Measurements from ENCODE around the gene BLOC1S4.
A peak's percentile ranks its signal among the peaks of the same experiment; 100 is the strongest.

The BLOC1S4 gene

DNA sequence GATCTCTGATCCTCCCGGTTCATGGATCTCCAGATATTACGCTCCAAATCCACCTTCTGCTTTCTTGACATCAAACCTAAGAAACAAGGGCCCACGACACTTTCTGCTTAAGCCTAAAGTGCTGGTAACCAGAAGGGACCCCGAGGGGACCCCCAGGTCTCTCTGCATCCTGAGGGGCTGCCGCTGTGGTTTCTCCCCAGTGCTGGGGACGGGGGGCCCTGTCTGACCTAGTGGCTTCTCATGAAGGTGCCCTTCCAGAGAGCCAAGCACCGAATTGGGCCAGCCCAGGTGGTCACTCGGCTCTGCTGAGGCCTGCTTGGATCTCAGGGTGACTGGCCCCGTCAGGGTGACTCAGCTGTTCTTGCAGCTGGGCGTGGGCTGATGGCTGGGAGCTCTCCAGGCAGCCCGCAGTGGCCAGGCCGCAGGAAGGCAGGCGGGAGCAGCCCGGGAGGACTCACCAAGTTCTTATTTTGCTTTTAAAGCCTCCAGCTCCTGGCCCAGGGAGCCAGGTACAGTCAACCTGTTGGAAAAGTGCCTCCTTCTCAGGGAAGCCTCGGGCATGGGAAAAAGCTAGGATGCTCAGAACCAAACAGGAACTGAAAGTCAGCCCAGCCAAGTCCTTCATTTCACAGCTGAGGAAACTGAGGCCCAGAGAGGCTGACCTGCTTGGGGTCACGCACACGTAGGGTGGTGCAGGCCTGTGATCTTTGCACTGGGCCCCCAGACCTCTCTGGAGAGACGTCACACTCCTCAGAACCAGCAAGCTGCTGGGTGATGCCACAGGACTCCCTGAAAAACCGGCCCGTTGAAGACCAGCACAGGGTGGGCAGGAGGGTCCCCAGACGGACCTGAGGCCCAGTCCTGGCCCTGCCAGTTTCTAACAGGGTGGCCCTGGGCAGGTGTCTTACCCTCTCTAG is 16.7 kb downstream of the BLOC1S4 start:
- Mint-ChIP-seq H3K27me3 (ENCODE audit: low read depth) (peaks cover 3% of the 10 kb centered on the region), H3K9me3 (no peaks in the 10 kb centered on the region), H3K4me1 (ENCODE audit: low read depth) (peaks cover 7% of the 10 kb centered on the region), H3K27ac (no peak overlapping the region), H3K4me3 (no peak overlapping the region), H3K36me3 (ENCODE audit: low read depth) (no peaks in the 10 kb centered on the region)

GRCh38 chr4:6733358-6734164 is 17.6 kb downstream of the BLOC1S4 start:
- H3K9me3 Mint-ChIP-seq: no peaks in the 10 kb centered on the region
- peaks cover 3% of the 10 kb centered on the region for H3K4me1 Mint-ChIP-seq (ENCODE audit: low read depth)
- H3K27ac Mint-ChIP-seq: no peak overlapping the region
- no peak overlapping the region for H3K4me3 Mint-ChIP-seq
- H3K27me3 Mint-ChIP-seq (ENCODE audit: low read depth): peaks cover 3% of the 10 kb centered on the region
- no peaks in the 10 kb centered on the region for H3K36me3 Mint-ChIP-seq (ENCODE audit: low read depth)

DNA sequence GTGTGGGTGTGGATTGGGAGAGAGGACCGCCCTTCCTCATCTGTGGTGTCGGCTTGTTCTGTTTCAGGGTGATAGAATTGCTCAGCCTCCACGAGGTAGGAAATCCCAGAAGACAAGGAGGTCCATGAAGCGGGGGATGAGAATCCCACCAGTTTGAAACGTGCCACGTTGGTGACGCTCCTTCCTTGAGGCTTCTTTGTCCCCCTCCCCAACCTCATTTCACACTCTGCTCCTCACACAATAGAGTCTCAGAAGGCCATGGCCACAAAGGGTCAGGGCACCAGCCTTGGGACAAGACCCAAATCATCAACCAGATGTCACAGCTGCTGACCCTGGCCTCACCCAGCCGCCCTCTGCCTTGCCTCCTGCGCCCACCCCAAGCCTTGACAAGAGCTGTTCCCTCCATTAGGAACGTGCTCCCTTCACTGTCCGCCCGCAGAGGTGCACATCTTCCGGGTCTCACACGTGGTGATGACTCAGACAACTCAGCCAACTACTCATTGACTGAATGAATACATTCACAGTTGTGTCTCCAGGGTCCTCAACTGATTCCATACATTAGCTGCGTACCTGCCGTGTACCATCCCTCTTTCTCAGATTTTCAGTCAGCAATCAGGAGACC is 18.3 kb downstream of the BLOC1S4 start:
- Mint-ChIP-seq H3K27me3 (ENCODE audit: low read depth) (peaks cover 3% of the 10 kb centered on the region), H3K27ac (no peak overlapping the region), H3K4me1 (ENCODE audit: low read depth) (peaks cover 2% of the 10 kb centered on the region), H3K4me3 (no peak overlapping the region), H3K9me3 (no peaks in the 10 kb centered on the region), H3K36me3 (ENCODE audit: low read depth) (no peaks in the 10 kb centered on the region)

DNA sequence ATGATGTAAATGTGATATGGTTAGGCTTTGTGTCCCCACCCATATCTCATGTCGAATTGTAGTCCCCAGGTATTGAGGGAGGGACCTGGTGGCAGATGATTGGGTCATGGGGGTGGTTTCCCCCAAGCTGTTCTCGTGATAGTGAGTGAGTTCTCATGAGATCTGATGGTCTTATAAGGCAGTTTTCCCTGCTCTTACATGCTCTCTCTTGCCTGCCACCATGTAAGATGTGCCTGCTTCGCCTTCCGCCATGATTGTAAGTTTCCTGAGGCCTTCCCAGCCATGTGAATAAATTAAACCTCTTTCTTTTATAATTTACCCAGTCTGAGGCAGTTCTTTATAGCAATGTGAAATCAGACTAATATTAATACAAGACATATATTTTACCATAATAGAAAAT is 23.9 kb downstream of the BLOC1S4 start:
- H3K36me3 Mint-ChIP-seq (ENCODE audit: low read depth): no peaks in the 10 kb centered on the region
- H3K27me3 Mint-ChIP-seq (ENCODE audit: low read depth): peaks cover 10% of the 10 kb centered on the region
- H3K27ac Mint-ChIP-seq: no peak overlapping the region
- H3K9me3 Mint-ChIP-seq: no peaks in the 10 kb centered on the region
- no peak overlapping the region for H3K4me3 Mint-ChIP-seq
- H3K4me1 Mint-ChIP-seq (ENCODE audit: low read depth): no peaks in the 10 kb centered on the region

DNA sequence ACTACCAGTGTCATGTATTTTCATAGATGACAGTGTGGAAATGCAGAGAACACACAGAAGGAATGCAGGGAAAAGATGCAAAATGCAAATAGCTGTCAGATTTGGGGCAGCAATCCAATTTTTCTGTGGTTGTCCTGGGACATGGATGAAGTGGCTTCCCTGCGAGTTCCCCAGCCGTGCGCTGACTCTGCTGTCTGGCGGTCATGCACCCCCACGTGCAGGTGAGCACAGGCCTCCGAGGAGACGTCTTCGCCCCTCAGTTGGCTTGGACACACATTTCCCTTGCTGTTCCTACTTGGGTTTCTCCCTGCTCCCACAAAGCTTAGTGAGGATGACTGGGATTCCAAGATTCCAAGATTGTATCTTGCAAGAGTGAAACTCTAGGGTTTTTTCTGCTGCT is 24.4 kb downstream of the BLOC1S4 start:
- no peaks in the 10 kb centered on the region for H3K36me3 Mint-ChIP-seq (ENCODE audit: low read depth)
- H3K4me3 Mint-ChIP-seq: no peak overlapping the region
- no peak overlapping the region for H3K27ac Mint-ChIP-seq
- H3K27me3 Mint-ChIP-seq (ENCODE audit: low read depth): peaks cover 10% of the 10 kb centered on the region
- H3K4me1 Mint-ChIP-seq (ENCODE audit: low read depth): no peaks in the 10 kb centered on the region
- H3K9me3 Mint-ChIP-seq: no peaks in the 10 kb centered on the region

DNA sequence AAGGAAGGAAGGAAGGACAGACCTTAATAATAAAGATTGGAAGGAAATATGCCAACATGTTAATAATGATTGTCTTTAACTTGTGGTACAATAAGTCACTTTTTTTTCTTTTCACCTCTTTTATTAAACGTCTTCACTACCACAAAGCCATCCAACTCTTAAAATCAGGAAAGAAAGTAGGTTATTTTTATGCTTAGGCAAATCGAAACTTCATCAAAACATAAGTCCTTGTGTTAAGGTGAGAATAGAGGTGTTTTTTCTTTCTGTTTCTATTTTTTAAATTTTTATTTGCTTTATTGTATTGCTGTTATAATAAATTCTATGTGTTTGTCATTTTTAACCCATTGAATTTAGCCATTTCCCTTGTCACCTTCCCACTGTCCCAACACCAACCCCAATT is 26.5 kb downstream of the BLOC1S4 start:
- Mint-ChIP-seq H3K27me3 (ENCODE audit: low read depth) (peaks cover 12% of the 10 kb centered on the region), H3K36me3 (ENCODE audit: low read depth) (no peaks in the 10 kb centered on the region), H3K4me3 (no peak overlapping the region), H3K4me1 (ENCODE audit: low read depth) (no peaks in the 10 kb centered on the region), H3K9me3 (no peaks in the 10 kb centered on the region), H3K27ac (no peak overlapping the region)

- no peak overlapping the region for H3K27ac Mint-ChIP-seq
Measured at GRCh38 chr4:6742989-6743388, 27.0 kb downstream of the BLOC1S4 start.

GRCh38 chr4:6746721-6747293 is 30.8 kb downstream of the BLOC1S4 start:
- Mint-ChIP-seq H3K36me3 (ENCODE audit: low read depth) (no peaks in the 10 kb centered on the region), H3K9me3 (no peaks in the 10 kb centered on the region)

More at GRCh38 chr4:6742989-6743388, 27.0 kb downstream of the BLOC1S4 start:
- Mint-ChIP-seq H3K4me3 (no peak overlapping the region), H3K27me3 (ENCODE audit: low read depth) (peaks cover 12% of the 10 kb centered on the region), H3K4me1 (ENCODE audit: low read depth) (no peaks in the 10 kb centered on the region), H3K36me3 (ENCODE audit: low read depth) (no peaks in the 10 kb centered on the region), H3K9me3 (no peaks in the 10 kb centered on the region)

DNA sequence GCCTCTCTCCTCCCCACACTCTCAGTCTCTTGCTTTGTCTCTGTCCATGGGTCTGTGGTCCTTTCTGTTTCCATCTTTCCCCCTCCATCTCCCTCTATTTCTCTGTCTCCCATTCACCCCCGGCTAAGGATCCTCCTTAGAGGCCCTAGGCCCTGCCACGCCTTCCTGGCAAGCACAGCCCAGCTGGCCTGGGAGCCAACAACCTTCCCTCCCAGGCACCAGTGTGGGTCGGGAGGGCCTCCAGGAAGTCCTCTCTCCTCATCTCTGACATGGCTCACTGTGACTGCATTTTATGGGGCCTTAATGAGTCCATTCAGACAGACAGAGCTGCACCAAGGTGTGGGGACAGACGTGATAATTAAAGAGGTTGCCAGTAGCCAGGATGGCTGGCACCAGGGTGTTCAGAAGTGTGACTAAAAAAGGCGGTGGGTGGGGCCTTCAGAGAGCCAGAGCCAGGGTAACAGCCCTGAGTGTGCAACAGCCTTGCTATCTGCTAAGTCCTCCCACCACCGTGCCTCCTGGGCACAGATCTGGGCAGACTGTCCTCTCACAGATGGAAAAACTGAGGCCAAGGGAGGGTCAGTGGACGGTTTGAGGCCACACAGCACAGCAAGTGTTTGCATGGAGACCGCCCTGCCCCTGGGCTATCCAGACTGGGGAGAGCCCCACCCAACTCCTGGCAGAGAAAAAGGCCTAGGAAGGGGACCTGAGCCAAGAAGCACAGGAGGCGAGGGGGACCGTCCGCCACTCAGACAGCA is 31.5 kb downstream of the BLOC1S4 start:
- H3K4me1 Mint-ChIP-seq (ENCODE audit: low read depth): peaks cover 8% of the 10 kb centered on the region
- H3K4me3 Mint-ChIP-seq: no peak overlapping the region
- H3K27me3 Mint-ChIP-seq (ENCODE audit: low read depth): peaks cover 5% of the 10 kb centered on the region
- no peaks in the 10 kb centered on the region for H3K9me3 Mint-ChIP-seq
- no peaks in the 10 kb centered on the region for H3K36me3 Mint-ChIP-seq (ENCODE audit: low read depth)
- H3K27ac Mint-ChIP-seq: no peak overlapping the region

More at GRCh38 chr4:6746721-6747293, 30.8 kb downstream of the BLOC1S4 start:
- Mint-ChIP-seq H3K27me3 (ENCODE audit: low read depth) (peaks cover 5% of the 10 kb centered on the region), H3K27ac (no peak overlapping the region), H3K4me1 (ENCODE audit: low read depth) (peaks cover 6% of the 10 kb centered on the region), H3K4me3 (no peak overlapping the region)

GRCh38 chr4:6748286-6748685 is 32.3 kb downstream of the BLOC1S4 start:
- H3K36me3 Mint-ChIP-seq (ENCODE audit: low read depth): no peaks in the 10 kb centered on the region
- H3K27ac Mint-ChIP-seq: no peak overlapping the region

DNA sequence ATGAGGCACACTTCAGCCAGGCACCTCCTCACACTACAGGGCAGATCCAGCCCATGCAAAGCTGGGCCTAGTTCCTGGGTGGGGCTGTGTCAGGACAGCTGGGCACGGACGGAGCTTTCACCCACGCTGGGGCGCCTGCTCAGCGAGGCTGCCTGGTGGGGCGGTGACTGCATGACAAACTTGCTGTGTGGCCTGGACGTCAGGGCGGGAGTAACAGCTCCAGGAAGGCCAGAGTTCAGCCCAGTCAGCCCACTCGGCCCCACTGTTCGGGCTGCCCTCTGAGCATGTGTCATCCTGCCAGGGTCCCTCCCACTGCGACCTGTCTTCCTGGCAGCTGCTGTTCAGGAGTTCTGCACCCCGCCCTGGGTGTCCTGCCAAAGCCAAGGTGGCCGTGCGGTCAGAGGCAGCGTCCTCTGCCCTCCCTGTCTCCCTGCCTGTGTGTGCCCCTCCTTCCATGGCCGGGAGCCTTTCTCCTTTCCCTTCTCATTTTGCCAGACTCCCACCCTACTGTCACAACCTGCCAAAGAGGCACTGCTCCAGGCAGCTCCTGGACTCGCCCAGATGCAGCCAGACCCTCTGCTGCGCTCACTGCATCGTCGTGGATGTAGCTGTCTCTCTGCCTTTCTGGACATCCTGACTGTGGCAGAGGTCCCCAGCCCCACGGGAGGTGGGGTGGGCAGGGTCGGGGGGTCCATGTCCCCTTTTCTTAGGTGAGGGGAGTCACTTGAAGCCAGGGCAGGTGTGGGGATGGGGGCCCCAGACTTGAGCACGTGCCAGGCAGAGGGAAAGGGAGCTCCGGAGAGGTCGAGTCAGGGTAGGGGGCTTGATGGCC is 33.6 kb downstream of the BLOC1S4 start:
- Mint-ChIP-seq H3K27me3 (ENCODE audit: low read depth) (peaks cover 5% of the 10 kb centered on the region), H3K36me3 (ENCODE audit: low read depth) (no peaks in the 10 kb centered on the region), H3K4me1 (ENCODE audit: low read depth) (peaks cover 8% of the 10 kb centered on the region), H3K27ac (no peak overlapping the region), H3K9me3 (no peaks in the 10 kb centered on the region), H3K4me3 (no peak overlapping the region)

More at GRCh38 chr4:6748286-6748685, 32.3 kb downstream of the BLOC1S4 start:
- H3K9me3 Mint-ChIP-seq: no peaks in the 10 kb centered on the region
- H3K4me3 Mint-ChIP-seq: no peak overlapping the region
- peaks cover 5% of the 10 kb centered on the region for H3K27me3 Mint-ChIP-seq (ENCODE audit: low read depth)
- H3K4me1 Mint-ChIP-seq (ENCODE audit: low read depth): peaks cover 8% of the 10 kb centered on the region

DNA sequence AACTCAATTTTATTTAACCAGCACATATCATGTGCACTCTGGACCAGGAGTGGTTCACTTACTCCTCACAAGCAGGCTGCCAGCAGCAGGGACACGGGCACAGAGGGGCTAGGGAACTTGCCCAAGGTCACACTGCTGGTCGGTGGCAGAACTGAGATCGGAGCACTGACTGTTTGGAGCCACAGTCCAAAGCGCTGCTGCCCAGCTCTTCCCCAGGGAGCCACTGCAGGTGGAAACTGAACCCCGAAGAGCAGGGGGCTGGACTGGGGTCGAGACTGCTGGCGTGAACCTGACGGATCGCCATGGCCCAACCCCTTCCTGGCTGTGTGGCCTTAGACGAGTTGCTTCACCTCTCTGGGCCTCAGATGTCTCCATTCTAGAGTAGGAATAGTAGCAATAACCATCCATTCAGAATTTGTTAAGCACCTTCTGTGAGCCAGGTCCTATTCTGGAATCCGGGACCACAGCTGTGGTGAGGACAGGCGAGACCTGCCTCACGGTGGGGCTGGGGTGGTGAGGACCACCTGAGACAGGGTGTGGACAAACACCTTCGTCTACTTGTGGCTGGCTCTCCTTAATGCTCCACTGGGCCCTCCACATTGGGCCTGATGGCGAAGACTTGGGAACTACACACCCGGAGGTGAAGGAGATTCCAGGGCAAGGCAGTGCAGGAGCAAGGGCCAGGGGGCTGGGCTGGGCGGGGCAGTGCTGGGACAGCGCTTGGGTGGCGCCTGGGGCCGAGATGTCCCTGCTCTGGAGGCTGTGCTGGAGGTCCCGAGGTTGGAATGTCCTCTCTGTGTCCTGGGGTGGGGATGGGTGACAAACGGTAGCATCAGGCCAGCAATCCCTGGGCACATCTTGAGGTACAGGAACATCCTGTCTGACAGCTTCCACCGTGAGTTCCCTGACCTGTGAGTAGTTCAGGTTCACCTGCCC is 34.6 kb downstream of the BLOC1S4 start:
- Mint-ChIP-seq H3K36me3 (ENCODE audit: low read depth) (no peaks in the 10 kb centered on the region), H3K27me3 (ENCODE audit: low read depth) (peaks cover 5% of the 10 kb centered on the region), H3K4me3 (no peak overlapping the region), H3K4me1 (ENCODE audit: low read depth) (peaks cover 8% of the 10 kb centered on the region), H3K9me3 (no peaks in the 10 kb centered on the region), H3K27ac (peak overlapping the region; percentile 52)
